ENCODE results near the gene KCNMB4.
A peak's percentile ranks its signal among the peaks of the same experiment; 100 is the strongest.

The KCNMB4 gene

DNA sequence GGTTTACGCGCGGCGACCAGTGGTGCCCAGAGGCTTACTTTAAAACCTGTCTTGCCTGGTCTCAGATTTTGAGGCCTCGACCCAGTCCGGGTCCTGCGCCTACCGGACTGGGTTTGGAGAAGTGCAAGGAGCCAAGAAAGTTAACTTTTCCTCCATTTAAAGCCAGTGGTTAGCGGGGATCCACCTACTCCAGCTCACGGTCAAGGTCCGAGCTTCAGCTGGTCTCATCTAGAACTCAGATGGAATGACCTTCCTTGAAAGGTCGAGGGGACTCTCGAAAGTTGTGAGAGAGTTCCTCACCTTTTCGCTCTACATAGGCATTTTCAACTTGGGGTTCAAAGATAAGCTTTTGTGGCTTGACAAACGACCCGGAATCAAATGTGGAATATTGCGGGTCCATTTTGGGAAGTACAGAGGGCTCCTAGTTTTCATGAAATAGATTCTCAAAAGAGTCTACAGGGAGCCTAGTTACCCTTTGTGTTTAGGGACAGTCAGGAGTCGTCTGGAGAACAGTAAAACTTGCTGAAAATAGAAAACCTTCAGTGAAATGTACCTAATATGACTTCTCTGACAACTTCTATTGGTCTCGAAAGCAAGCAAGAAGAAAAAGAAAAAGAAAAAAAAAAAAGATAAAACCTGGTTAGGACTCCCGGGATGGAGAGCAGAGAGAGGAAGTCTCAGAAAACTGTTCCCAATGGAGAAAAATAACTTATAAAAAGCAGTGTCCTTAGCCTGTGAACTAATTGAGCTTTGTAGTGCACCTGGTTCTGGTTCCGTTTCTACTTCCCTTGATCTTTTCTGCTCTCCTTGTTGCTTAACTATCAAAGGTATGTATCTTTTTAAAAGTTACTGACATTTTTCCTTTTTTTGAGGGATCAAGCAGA is 1.4 kb downstream of the KCNMB4 start:
- peaks cover 16% of the 10 kb centered on the region for H3K27me3 ChIP-seq (ENCODE audit: low read depth, low read length)
- no peaks in the 10 kb centered on the region for H4K20me1 ChIP-seq (ENCODE audit: insufficient read depth, low read length)
- no peak for TF ChIP-seq EZH2phosphoT487 (IDR thresholded peaks at IDR 0.05; ENCODE audit: low read depth)
- no peak for TF ChIP-seq CTCF (IDR thresholded peaks at IDR 0.05; ENCODE audit: low read depth, low read length)
- H3K79me2 ChIP-seq (ENCODE audit: low read length): peaks cover 4% of the 10 kb centered on the region; the same call in 1 of the 2 replicates
- peak overlapping the region; percentile 62 for H2AFZ ChIP-seq (ENCODE audit: low read depth, low read length)
- H3K27ac ChIP-seq (ENCODE audit: low read length): no peak overlapping the region
- peak overlapping the region; percentile 97 for H3K4me2 ChIP-seq (ENCODE audit: low read length)
- H3K36me3 ChIP-seq (replicated peaks; ENCODE audit: low read depth, low read length): no peaks in the 10 kb centered on the region
- H3K4me1 ChIP-seq (ENCODE audit: low read length): peaks cover 34% of the 10 kb centered on the region
- H3K4me3 ChIP-seq (ENCODE audit: low read length): peak overlapping the region; percentile 98
- H3K9me3 ChIP-seq (ENCODE audit: insufficient read depth, low read length): no peaks in the 10 kb centered on the region
- H3K9ac ChIP-seq (ENCODE audit: low read length): peak overlapping the region; percentile 74

DNA sequence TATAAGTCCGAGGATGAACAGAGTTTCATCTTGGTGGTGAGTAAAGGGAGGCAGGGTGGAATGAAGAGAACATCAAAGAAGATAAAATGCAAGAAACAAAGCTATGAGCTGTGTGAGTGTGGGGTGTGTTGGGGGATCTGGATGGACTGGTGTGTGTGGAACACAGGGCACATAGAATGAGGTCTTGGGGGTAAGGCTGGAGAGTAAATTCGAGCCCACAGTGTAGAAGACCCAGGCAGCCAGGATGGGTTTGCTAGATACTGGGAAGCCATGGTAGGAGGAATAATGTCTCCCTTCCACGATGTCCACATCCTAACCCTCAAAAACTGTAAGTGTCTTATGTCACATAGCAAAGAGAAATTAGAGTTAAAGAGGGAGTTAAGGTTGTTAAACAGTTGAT is 6.8 kb downstream of the KCNMB4 start:
- H3K4me1 ChIP-seq (ENCODE audit: low read length): peaks cover under 1% of the 10 kb centered on the region
- no peaks in the 10 kb centered on the region for H3K79me2 ChIP-seq (ENCODE audit: low read length)
- no peak overlapping the region for H3K4me3 ChIP-seq (ENCODE audit: low read length)
- H3K27me3 ChIP-seq (ENCODE audit: low read depth, low read length): no peaks in the 10 kb centered on the region
- H3K36me3 ChIP-seq (replicated peaks; ENCODE audit: low read depth, low read length): no peaks in the 10 kb centered on the region
- no peaks in the 10 kb centered on the region for H4K20me1 ChIP-seq (ENCODE audit: insufficient read depth, low read length)
- no peak for TF ChIP-seq CTCF (IDR thresholded peaks at IDR 0.05; ENCODE audit: low read depth, low read length)
- TF ChIP-seq EZH2phosphoT487 (IDR thresholded peaks at IDR 0.05; ENCODE audit: low read depth): no peak
- H3K9me3 ChIP-seq (ENCODE audit: insufficient read depth, low read length): no peaks in the 10 kb centered on the region
- no peak overlapping the region for H3K27ac ChIP-seq (ENCODE audit: low read length)
- H3K4me2 ChIP-seq (ENCODE audit: low read length): no peak overlapping the region
- H3K9ac ChIP-seq (ENCODE audit: low read length): no peak overlapping the region
- H2AFZ ChIP-seq (ENCODE audit: low read depth, low read length): no peak overlapping the region

DNA sequence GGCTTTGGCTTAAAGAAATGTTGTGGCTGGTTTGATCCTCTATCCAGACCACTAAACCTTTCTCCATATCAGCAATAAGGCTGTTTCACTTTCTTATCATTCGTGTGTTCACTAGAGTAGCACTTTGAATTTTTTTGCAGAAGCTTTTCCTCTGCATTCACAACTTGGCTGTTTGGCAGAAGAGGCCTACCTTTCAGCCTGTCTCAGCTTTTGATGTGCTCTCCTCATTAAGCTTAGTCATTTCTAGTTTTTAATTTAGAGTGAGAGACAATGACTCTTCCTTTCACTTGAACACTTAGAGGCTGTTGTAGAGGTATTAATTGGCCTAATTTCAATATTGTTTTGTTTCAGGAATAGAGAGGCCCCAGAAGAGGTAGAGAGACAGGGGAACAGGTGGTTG is 13.8 kb downstream of the KCNMB4 start:
- Histone ChIP-seq H4K20me1 (ENCODE audit: insufficient read depth, low read length) (no peaks in the 10 kb centered on the region), H3K27ac (ENCODE audit: low read length) (no peak overlapping the region), H3K36me3 (replicated peaks; ENCODE audit: low read depth, low read length) (peaks cover 3% of the 10 kb centered on the region), H3K79me2 (ENCODE audit: low read length) (no peaks in the 10 kb centered on the region), H3K4me2 (ENCODE audit: low read length) (no peak overlapping the region), H3K9ac (ENCODE audit: low read length) (no peak overlapping the region), H3K4me3 (ENCODE audit: low read length) (no peak overlapping the region), H3K4me1 (ENCODE audit: low read length) (no peaks in the 10 kb centered on the region), H3K9me3 (ENCODE audit: insufficient read depth, low read length) (no peaks in the 10 kb centered on the region), H3K27me3 (ENCODE audit: low read depth, low read length) (no peaks in the 10 kb centered on the region), H2AFZ (ENCODE audit: low read depth, low read length) (no peak overlapping the region)
- no peak for TF ChIP-seq CTCF (IDR thresholded peaks at IDR 0.05; ENCODE audit: low read depth, low read length)
- no peak for TF ChIP-seq EZH2phosphoT487 (IDR thresholded peaks at IDR 0.05; ENCODE audit: low read depth)

- no peak overlapping the region for H3K9ac ChIP-seq (ENCODE audit: low read length)
- no peaks in the 10 kb centered on the region for H3K79me2 ChIP-seq (ENCODE audit: low read length)
- no peaks in the 10 kb centered on the region for H3K9me3 ChIP-seq (ENCODE audit: insufficient read depth, low read length)
- H3K4me1 ChIP-seq (ENCODE audit: low read length): no peaks in the 10 kb centered on the region
- H3K27ac ChIP-seq (ENCODE audit: low read length): no peak overlapping the region
- H2AFZ ChIP-seq (ENCODE audit: low read depth, low read length): no peak overlapping the region
- H4K20me1 ChIP-seq (ENCODE audit: insufficient read depth, low read length): no peaks in the 10 kb centered on the region
- H3K27me3 ChIP-seq (ENCODE audit: low read depth, low read length): no peaks in the 10 kb centered on the region
- no peak for TF ChIP-seq EZH2phosphoT487 (IDR thresholded peaks at IDR 0.05; ENCODE audit: low read depth)
- no peak for TF ChIP-seq CTCF (IDR thresholded peaks at IDR 0.05; ENCODE audit: low read depth, low read length)
- no peak overlapping the region for H3K4me3 ChIP-seq (ENCODE audit: low read length)
- no peak overlapping the region for H3K4me2 ChIP-seq (ENCODE audit: low read length)
- peaks cover 3% of the 10 kb centered on the region for H3K36me3 ChIP-seq (replicated peaks; ENCODE audit: low read depth, low read length)
These were observed 17.4 kb downstream of the KCNMB4 start for GRCh38 chr12:70383484-70383883.
